Stimulated activated CD8-positive, alpha-beta memory T cell treated with anti-CD3 and anti-CD28 coated beads, Interleukin-15, amount 100 ng/mL, for 4 hours (primary cell): ENCODE measurements around the gene TTLL13.

Experiments
- DNase-seq, 2 donors: peaks; one replicate each; pipeline ENCODE4 v3.0.0-alpha.2; 2020; ENCODE audit warnings: low read depth in 2 of 2

Gene TTLL13, protein sequence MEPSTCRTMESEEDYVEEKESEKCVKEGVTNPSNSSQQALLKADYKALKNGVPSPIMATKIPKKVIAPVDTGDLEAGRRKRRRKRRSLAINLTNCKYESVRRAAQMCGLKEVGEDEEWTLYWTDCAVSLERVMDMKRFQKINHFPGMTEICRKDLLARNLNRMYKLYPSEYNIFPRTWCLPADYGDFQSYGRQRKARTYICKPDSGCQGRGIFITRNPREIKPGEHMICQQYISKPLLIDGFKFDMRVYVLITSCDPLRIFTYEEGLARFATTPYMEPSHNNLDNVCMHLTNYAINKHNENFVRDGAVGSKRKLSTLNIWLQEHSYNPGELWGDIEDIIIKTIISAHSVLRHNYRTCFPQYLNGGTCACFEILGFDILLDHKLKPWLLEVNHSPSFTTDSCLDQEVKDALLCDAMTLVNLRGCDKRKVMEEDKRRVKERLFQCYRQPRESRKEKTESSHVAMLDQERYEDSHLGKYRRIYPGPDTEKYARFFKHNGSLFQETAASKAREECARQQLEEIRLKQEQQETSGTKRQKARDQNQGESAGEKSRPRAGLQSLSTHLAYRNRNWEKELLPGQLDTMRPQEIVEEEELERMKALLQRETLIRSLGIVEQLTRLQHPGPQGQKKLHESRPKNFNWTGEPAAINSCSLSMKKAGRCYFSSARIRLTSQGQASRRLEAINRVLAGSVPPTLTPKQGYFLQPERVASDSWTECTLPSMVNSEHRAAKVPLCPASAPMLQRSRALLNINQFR

DNA sequence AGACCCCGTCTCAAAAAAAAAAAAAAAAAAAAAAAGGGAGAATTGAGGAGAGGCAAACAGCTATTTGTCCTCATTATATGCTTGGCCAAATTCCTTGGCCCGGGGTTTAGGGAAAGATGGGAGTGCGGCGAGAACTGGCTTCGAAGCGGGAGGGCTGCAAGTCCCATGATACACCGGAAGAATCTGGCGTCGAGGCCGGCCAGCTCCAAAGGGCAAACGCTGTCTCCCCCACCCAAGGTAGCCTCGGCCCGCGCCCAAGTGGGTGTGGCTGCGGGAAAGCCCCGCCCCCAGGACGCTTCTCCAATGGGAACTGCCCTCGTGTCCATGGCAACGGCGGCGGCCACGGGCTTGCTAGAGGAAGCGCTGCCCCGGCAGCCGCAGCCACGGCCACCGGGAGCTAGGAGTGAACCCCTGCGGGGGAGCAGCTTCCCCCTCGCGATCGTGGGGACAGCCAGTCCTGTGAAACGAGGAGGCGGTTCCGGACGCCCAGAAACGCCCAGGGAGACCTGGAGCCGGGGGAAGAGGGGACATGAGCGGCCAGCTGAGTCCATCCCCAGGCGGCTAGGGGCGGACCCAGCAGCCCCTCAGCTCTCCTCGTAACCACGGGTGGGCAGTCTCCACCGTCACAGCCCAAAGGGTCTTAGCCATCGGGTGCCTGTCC is at the start of gene TTLL13:
TTLL13 (plus strand) TSS at position 354 of the 661 bp plus-strand sequence. CDS start 1,075 bp downstream, outside the sequence.
- peak; percentile 39 to 48 for DNase-seq

DNA sequence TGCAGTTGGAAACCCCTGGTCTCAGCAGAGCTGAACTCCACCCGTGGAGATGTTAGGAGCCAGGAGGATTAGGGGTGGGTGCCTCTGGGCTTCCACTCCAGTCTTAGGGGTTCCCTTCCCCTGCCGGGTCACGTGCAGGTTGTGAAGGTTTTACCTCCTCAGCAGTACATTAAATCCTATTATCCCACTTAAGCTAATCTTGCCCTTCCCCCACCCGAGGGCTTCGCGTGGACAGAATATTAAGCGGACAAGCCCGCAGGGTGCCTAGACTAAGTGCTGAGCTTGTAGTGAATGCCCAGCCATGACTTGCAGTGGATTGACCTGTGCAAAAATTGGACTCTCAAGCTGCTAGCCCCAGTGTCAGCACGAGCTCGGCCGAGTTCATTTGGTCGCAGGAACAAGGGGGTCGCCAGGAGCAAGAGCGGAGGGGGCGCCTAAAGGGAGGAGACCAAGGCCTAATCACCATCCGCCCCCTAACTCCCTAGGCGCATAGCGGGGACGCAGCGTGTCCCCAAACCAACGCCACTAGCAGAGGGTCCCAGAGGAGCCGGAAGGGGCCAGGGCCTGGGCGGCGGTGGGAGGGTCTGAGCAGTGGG is 48.7 kb upstream of the TTLL13 start:
- DNase-seq: no peak

DNA sequence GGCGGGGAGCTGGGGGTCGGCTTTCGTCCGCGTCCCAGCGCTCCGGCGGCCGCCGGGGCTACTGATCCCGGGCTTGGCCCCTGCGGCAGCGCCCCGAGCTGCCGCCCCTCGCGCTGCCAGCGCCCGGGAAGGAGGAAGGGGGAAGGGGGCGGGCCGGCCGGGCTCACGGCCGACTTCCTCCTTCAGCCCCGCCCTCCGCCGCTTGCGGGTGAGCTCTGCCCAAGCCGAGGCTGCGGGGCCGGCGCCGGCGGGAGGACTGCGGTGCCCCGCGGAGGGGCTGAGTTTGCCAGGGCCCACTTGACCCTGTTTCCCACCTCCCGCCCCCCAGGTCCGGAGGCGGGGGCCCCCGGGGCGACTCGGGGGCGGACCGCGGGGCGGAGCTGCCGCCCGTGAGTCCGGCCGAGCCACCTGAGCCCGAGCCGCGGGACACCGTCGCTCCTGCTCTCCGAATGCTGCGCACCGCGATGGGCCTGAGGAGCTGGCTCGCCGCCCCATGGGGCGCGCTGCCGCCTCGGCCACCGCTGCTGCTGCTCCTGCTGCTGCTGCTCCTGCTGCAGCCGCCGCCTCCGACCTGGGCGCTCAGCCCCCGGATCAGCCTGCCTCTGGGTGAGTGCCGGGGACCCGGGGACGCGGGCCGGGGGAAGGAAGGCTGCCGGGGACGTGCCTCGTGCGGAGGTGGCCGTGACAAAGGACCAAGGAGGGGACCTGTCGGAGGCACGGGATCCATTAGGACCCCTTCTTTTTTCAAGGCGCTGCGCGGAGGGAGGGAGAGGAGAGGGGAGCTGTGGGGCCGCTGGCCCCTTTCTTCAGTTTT is 48.0 kb upstream of the TTLL13 start, which contains the start of gene SEMA4B:
SEMA4B (plus strand) TSS at position 201 of the 814 bp plus-strand sequence; CDS start at position 450, 249 bp downstream.
- DNase-seq: peak; percentile 27 to 52

DNA sequence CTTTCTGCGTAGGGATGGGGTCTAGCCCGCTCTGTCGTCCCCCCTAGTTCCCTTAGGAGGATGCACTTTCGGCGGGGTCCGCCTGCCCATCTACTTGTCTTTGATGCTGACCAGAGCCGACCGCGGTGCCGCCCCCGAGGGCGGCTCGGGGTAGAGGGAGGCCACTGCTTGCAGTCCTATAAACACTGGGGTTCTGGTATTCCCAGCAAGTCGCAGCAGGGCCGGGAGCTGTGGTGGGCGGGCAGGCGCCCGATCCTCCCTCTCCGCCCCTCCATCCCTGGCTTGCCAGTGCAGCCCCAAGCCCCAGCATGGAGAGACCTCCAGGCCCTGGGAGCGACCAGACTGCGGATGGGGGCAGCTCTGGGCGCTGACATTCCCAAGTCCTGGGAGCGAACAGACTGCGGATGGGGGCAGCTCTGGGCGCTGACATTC is 47.4 kb upstream of the TTLL13 start:
- DNase-seq: no peak

DNA sequence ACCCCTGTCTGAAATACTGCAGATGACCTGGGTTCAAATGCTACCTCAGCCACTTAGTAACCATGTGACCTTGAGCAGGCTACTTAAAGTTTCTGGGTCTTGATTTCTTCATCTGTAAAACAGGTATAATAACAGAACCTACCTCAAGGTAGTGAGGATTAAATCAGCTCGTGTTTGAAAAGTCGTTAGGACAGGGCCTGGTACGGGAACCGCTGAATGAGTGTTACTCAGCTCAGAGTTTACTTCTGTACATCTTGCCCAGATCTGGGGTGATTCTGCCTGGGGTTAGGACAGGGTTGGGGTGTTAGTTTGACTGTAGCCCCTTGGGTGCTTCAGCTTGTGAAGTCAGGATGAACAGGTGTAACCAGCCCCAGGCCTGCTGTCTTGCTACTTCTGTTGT is 46.4 kb upstream of the TTLL13 start:
- no peak for DNase-seq

DNA sequence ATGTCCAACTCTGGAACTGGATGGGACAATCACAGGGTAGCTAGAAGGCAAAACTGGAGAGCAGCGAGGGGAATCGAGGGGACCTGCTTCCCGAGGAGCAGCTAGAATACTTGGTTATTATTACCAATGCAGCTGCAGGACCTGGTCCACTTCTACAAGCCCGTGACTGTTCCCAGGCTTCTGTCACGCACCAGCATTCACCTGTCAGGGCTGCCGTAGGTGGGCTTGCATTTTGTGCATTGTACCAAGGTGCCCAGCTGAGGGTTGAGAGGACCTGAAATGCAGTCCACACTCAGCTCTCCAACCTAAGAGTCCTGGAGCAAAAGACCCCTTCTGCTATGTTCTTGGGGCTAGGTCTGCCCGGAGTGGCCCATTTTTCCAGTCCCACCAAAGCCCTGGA is 45.9 kb upstream of the TTLL13 start:
- no peak for DNase-seq

DNA sequence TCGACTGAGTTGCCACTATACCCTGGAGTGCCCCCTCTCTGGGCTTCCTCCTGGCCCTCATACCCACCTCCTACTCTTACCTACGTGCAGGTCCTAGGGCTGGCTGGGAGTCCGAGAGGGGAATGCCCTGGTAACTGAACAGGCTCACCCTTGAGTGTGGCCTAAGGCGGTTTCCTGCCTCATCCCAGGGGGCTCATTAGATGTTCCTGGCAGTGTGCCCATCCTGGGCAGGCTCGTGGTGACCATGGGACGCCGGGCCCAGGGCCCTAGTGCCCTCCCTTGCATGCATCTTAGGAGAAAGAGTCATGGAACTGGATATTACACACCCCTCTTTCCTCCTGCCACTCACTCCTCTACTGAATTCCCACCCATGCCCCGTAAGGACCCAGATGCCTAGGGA is 45.4 kb upstream of the TTLL13 start:
- no peak for DNase-seq

DNA sequence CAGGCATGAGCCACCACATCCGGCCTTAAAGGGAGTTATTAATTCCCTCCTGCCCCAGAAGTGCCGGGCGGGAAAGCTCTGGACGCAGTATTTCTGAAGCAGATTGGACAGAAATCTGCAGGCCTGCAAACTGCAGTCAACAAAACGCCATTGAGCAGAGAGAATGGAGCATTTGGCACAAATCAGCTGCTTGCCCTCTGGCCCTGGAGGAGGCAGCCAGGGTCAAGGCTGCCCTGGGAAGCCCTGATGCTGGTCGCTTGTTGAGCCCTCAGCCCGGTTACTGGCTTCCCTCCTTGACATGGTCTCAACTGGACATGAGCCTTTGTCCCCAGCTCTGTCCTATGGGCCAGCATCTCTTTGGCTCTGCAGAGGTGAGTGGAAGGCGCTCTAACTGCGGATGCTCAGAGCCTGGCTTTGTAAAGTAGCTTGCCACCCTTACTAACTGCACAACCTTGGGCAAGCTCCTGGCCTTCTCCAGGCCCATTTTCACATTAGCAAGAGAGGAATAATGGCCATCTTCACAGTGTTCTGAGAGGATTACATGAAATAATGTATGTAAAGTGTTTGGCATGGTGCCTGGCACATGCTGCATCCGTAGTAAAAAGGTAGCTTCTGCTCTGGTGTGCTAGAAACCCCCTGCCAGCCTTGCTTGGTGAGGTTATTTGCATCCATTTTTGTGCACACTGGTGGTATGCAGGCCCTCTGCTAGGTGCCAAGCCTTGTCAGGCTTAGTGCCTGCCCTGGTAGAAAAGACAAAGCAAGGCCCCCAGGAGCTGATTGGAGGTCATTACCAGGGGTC is 44.1 kb upstream of the TTLL13 start:
- no peak for DNase-seq

DNA sequence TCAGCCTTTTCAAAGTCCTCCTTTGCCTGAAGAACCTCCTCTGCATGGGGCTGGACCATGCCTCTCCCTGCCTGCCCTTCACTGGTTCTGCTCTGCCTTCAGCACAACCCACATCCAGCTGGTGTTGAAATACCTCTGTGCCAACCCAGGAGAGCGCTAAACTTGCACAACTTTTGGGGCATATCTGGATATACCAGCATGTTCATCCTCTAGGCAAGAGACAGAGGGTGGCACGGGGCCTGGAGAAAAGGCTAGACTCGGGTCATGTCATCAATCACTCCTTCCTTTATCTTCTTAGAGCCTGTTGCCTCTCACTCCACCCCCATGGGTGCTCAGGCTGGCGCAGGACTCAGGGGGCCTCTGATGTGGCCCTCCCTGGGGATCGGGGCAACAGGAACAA is 43.5 kb upstream of the TTLL13 start:
- DNase-seq: no peak

DNA sequence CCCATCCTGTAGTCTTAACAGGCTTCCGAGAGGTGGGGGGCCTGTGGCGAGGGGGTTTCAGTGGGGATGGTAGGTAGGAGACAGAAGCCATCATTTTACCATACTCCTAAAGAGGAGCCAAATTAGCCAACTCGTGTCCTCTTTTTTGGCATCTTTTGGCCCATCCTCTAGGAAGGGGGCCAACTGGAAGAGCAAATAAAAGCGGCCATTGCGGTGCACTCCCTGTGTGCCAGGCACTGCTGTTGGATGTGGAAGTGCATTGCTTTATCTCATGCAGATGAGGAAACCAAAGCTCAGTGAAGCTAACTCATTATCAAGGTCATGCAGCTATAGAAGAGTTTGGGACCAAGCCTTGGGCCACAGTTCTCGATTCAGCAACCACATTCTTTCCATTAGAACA is 42.1 kb upstream of the TTLL13 start:
- no peak for DNase-seq

DNA sequence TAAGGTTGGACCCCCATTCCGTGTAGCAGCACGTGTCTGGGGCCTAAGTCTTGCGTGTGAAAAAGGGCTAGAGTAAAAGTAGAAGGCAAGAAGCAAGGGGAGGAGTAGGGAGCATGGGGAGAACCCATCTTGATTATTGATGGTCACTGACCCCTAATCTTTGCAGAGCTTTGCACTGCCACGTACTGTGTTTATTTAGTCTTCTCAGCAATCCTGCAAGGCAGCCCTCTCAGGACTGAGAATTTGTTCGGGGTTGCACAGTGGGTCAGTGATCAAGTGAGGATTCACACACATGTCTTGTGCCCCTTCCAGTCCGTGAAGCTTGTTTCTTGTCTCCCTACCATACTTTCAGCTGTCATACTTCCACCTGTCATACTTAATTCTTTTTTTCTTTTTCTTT is 41.0 kb upstream of the TTLL13 start:
- DNase-seq: no peak

DNA sequence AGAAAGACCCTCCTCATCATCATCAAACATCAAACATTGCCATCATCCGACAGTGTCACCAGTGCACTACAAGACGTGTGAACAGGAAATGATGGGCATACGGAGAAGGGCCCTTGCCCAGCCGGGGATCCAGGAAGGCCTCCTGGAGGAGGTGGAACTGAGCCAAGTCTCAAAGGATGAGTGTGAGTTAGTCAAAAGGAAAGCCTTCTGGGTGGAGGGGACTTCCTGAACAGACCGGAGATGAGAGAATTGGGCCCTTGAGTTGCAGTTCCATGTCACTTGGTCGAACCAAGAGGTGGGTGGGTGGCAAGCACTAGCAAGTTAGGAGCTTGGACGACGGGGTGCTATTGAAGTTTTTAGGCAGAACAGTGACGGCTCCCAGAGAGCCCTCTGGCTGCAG is 39.8 kb upstream of the TTLL13 start:
- no peak for DNase-seq

DNA sequence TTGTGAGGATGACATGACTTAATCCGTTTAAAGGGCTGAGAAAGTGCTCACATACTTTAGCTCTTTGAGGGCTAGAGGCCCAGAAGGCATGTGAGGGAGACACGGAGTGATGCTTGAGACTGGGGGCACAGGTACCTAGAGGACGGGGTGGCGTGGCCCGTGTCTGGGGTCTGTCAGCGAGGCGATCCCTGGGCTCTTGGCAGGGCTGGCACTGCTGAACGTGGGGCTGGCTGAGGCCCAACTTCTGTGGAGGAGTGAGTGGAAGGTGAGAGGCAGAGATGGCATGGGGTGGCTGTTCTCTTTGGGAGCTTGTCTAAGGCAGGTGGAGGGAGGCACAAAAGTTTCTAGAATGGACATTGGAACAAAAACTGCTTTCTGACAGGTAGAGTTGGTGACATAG is 38.8 kb upstream of the TTLL13 start:
- DNase-seq: no peak

DNA sequence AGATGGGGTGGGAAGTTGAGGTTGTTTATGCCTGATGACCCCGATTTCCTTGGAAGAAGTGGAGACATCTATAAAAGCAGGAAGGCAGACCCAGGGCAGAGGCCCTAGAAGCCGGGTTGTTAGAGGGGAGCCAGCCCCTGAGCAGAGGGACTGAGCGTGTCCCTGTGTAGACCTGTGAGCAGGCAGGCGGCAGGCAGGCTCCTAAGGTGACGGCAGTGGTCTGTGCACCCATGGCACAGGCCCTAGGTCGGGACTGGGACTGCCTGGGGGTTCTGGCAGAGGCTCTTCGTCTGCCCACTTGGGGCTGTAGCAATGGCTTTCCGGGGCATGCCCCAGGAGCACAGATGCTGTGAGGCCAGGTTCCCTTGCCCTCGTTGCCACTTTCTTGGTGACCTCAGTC is 38.3 kb upstream of the TTLL13 start:
- no peak for DNase-seq

DNA sequence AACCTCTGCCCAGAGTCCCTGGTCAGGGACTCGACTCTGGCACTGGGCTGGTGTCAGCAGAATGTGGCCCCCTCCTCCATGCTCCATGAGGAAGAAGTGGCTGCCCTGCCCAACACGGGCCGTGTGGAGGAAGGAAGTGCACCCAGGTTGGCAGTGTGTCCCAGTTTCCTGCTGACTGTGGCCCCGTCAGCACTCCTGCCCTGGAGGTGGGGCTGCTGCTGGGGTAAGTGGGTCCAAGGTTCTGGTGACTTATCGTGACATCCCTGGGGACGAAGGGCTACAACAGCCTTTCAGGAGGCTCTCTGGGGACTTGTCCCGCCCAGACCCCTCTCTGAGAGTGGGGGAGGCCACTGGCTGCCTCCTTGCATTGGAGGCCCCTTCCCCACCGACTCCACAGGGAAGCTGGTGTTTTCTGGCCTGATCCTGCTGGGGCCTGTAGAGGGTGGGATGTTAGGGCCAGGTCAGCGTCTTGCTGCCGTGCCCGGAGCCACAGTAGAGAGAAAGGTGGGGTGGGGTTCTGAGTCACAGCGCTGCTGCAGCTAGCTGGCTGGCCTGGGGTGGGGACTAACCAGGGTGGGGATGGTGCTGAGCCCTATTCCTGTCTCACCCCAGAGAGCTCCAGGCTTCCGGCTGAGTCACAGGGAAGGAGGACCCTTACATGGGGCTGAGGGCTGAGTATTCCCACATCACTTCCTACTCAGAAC is 37.8 kb upstream of the TTLL13 start:
- no peak for DNase-seq

DNA sequence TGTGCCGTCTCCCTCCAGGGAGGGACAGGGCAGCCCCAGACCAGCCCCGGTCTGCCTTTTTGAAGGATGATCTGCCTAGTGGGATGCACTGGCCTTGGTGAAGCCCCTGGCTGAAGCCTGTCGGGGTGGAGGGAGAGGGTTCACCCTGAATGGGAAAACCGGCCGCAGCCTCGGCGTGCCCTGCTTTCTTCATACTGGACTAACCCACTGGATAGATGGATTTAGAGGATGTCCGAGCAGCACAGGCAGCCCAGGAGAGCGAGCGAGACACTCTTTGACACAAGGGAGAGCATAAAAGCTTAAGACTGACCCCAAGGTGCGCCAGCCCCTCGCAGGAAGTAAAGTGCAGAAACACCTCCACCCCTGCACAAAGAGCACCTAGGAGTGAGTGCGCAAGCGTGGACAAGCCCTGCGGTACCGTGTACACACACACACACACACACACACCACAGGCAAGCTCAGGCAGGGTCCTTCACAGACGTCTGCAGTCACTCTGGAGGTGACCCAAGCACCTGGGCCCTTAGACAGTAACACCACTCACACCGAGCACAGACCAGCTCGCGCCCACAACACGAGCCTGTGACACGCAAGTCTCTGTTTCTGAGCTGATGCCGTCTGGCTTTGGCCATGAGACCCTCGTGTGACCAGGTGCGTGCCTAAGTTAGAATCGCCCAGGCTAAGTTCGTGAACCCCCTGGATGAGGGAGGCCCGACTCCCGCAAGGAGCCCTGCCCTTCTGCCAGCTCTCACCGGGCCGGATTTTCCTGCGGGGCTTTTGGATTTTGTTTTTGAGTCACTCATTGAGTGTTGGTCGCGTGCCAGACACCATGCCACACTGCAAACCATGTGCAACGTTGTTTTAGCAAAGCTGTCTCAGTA is 36.9 kb upstream of the TTLL13 start:
- no peak for DNase-seq

DNA sequence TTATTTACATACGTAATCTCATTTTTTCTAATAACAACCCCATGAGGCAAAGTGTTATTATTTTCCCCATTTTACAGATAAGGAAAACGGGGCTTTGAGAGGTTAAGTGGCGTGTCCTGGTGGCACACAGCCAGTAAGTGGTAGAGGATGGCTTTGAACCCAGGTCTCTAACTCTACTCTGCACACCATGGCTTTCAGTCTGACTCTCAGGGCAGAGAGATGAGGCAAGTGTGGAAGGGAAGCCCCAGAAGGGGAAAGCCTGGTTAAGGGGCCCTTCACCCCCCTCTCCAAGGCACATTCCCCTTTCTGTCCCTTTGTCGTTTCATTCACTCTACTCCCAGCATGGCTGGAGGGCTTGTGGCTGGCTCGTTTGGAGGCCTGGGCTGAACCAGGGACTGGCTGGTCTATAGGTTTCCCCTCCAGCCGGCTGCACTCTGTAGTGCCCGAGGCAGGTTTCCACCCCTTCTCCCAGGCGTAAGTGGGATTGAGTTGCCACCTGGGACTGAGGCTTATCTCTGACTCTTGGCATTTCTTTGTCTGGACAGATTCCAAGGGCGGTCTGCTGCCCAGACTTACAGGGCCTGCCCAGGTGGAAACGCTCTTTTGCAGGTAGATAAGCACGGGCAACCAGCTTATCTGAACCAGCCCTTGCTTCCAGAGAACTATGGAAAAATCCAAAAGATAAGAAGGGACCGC is 36.1 kb upstream of the TTLL13 start:
- DNase-seq: no peak

DNA sequence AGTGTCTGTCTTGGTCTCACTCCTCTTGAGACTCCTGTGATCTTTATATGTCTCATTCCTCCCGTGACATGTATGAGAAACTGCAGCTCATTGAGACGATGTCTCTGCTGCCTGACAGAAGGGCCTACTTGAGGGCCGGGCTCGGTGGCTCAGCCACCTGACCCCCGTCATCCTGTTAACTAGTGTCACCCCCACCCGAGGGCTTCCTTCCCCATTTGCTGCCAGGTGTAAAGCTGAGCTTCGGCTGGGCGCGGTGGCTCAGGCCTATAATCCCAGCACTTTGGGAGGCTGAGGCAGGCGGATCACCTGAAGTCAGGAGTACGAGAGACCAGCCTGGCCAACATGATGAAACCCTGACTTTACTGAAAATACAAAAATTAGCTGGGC is 35.5 kb upstream of the TTLL13 start:
- DNase-seq: no peak
